Right lobe of liver (tissue), 6 donors: ENCODE results near the gene GOLT1A. TPM values are rescaled to one million over a fixed set of nuclear protein-coding genes. Genes with fewer than 3 reads are reported as not detected.

Source experiments
- ATAC-seq, 4 donors: fragments of 200-7000 bp; cut with Tn5 transposase; one replicate each; pipeline ENCODE4 v1.9.1; 2020; ENCODE audit warnings: mild to moderate bottlenecking in 4 of 4, moderate library complexity in 4 of 4
- DNase-seq, 3 donors: peaks; one replicate each; pipeline ENCODE4 v3.0.0-alpha.2; 2020
- H3K27ac ChIP-seq, 3 donors: fragments of 200-600 bp; one replicate each; pipeline ENCODE4 v1.8.0; 2022
- H3K27me3 ChIP-seq, 2 donors: fragments of 200-600 bp; one replicate each; pipeline ENCODE4 v1.8.0; 2022
- H3K36me3 ChIP-seq, 4 donors: fragments of 200-600 bp; sonication (generic) in 1 of 4; one replicate each; pipeline versions ENCODE4 v1.5.1 to v1.8.0; 2017 to 2022; ENCODE audit warnings: control low read depth in 1 of 4
- H3K4me1 ChIP-seq, 4 donors: fragments of 200-600 bp; sonication (generic) in 1 of 4; one replicate each; pipeline versions ENCODE4 v1.5.1 to v1.8.0; 2017 to 2022; ENCODE audit warnings: control low read depth in 1 of 4
- H3K4me3 ChIP-seq, 3 donors: fragments of 200-600 bp; one replicate each; pipeline ENCODE4 v1.8.0; 2022
- H3K9me3 ChIP-seq, 4 donors: fragments of 200-600 bp; sonication (generic) in 1 of 4; one replicate each; pipeline versions ENCODE4 v1.5.1 to v1.8.0; 2017 to 2022; ENCODE audit warnings: control low read depth in 1 of 4
- POLR2A ChIP-seq: fragments of 450-650 bp; IDR thresholded peaks from one replicate; pipeline ENCODE4 v1.6.1; 2017; ENCODE audit warnings: antibody characterized with exemption, mild to moderate bottlenecking
- WGBS: methylation state at CpG from one replicate; pipeline ENCODE4 v1.1.6; 2018; ENCODE audit warnings: low coverage, low lambda C conversion rate; ENCODE audit not compliant: insufficient coverage; ENCODE audit errors: missing lambda C conversion rate; 5-methylcytosine and 5-hydroxymethylcytosine counted together
- intact Hi-C, 2 donors: fragments of 100-400 bp; cut with DNase I; formaldehyde crosslinking; loops; one replicate each; pipeline versions ENCODE4 v1.11.2 to v1.14.1; 2022
- total RNA-seq, 6 experiments: library from RNA; depleted of rRNA in 2 of 6; stranded (reverse); fragments of >200 nt in 2 of 6; fragmentation: NEBNext Ultra II Directional in 3 of 6; extraction: Animal tissue kit (Norgen Biotek cat#: 25700) in 3 of 6; gene quantifications; one replicate each; pipeline versions ENCODE4 v1.1.0 to v1.2.4, GENCODE V29; 2016 to 2023
- TF ChIP-seq, protein P1 (sequence below), 4 donors: fragments of 200-600 bp in 3 of 4; fragments of 450-650 bp in 1 of 4; IDR thresholded peaks; one replicate each; pipeline versions ENCODE4 v1.5.1 to v1.8.0; 2016 to 2022; ENCODE audit warnings: antibody characterized with exemption in 4 of 4, mild to moderate bottlenecking in 2 of 4
- donor health status: DM: no; HTN: yes; CAD: no.
- donor health status: DM: no; HTN: no; CAD: no.
- donor health status: DM: no; HTN: no; CAD: no.
- donor health status: DM: no; HTN: yes; CAD: no.
- donor health status: DM: no; HTN: yes; CAD: no.

Gene GOLT1A
- total RNA-seq, 6 experiments from 2014 or later = 49.4 to 103 (median 74.5) TPM

DNA sequence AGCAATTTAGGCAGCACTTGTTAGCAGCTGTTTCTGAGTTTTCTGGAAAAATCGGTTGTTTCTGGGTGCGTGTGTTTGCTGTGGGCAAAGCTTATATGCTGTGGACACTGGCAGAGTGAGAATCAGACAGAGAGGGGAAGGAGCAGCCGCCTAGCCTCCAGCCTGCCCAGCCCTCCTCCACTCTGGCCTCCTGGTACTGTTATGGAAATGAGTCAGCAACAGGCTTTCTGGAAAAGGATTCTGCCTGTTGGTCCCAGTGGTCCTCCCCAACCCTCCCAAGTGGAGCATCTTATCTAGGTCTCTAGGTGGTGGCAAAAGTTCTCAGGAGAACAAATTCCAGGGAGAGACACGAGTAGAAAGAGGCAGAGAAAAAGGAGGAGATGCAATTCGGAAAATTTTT, 42.2 kb upstream of the GOLT1A start:
- Histone ChIP-seq H3K27ac (peak overlapping the region in 2 of 3 donors; percentile 53 to 69), H3K36me3 (peaks cover 0 to 16% (median 7%) of the 10 kb centered on the region in 4 donors), H3K27me3 (no peaks in the 10 kb centered on the region), H3K9me3 (no peaks in the 10 kb centered on the region), H3K4me1 (peaks cover 0 to 51% (median 20%) of the 10 kb centered on the region in 4 donors), H3K4me3 (no peak overlapping the region)
- ATAC-seq (peak in 1 of 4 donors; percentile 4), DNase-seq (no peak)
- TF ChIP-seq, protein P1, sequence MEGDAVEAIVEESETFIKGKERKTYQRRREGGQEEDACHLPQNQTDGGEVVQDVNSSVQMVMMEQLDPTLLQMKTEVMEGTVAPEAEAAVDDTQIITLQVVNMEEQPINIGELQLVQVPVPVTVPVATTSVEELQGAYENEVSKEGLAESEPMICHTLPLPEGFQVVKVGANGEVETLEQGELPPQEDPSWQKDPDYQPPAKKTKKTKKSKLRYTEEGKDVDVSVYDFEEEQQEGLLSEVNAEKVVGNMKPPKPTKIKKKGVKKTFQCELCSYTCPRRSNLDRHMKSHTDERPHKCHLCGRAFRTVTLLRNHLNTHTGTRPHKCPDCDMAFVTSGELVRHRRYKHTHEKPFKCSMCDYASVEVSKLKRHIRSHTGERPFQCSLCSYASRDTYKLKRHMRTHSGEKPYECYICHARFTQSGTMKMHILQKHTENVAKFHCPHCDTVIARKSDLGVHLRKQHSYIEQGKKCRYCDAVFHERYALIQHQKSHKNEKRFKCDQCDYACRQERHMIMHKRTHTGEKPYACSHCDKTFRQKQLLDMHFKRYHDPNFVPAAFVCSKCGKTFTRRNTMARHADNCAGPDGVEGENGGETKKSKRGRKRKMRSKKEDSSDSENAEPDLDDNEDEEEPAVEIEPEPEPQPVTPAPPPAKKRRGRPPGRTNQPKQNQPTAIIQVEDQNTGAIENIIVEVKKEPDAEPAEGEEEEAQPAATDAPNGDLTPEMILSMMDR (IDR thresholded peaks at IDR 0.05) = no peak
- no peak for TF ChIP-seq POLR2A
- WGBS = 60% methylated on average over 5 of the region's 5 CpGs
- intact Hi-C loops = no loop called here

DNA sequence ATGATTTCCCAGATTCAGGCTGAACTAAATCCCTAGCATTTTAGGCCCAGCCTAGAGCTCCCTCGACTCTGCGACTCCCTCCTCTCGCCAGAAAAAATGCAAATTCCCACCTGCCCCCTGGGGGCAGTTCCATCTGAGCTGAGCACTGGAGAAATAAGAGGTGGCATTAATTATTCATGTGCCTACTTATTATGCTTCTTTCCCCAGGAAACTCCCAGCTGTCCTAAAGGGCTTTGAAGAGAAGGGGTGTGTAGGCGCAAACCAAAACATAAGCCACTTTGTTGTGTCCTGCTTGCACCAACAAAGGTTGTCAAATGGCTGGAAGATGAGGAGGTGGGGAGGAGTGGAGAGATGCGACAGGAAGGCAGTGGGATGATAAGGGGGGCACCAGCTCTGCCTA, 41.4 kb upstream of the GOLT1A start:
- WGBS = 75% methylated on average over 5 of the region's 5 CpGs
- intact Hi-C loops = no loop called here
- no peaks in the 10 kb centered on the region for H3K27me3 ChIP-seq
- DNase-seq (no peak), ATAC-seq (no peak)
- H3K36me3 ChIP-seq = peaks cover 0 to 14% (median 6%) of the 10 kb centered on the region in 4 donors
- H3K27ac ChIP-seq = peak overlapping the region in 2 of 3 donors; percentile 32 to 69
- H3K4me3 ChIP-seq = no peak overlapping the region
- H3K4me1 ChIP-seq = peaks cover 0 to 48% (median 17%) of the 10 kb centered on the region in 4 donors
- TF ChIP-seq POLR2A = no peak
- TF ChIP-seq, protein P1 (IDR thresholded peaks at IDR 0.05) = no peak
- no peaks in the 10 kb centered on the region for H3K9me3 ChIP-seq

DNA sequence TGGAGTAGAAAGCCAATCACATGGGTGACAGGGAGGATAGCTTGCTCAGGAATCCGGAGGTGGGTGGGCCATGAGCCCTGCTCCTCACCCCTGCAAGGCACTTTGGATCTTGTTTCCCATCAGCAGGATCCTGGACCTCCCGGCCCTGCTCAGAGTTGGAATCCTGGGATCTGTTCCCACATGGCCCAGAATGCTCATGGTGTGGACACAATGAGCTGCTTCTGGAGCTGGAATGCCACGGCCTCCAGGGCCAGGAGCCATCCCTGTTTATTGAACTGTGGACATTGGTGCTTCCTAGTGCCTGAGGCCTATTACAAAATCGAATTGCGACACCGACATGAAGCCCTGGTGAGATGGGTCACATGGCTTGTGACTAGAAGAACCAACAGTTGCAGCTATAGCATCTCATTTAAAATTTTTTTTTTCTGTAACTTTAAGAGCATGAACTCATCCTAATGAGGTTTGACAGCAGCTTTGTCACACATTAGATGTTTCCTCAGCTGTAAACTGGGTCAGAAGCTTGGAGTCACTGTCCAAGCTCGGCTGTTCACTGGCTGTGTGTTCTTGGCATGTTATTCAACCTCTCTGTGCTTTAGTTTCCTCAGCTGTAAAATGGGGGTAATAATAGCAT, 40.4 kb upstream of the GOLT1A start:
- intact Hi-C loops = no loop called here
- ATAC-seq = peak; percentile 85 to 91 (median 86)
- Histone ChIP-seq H3K36me3 (peaks cover 0 to 16% (median 5%) of the 10 kb centered on the region in 4 donors), H3K9me3 (no peaks in the 10 kb centered on the region), H3K27me3 (no peaks in the 10 kb centered on the region), H3K4me1 (peaks cover 0 to 45% (median 16%) of the 10 kb centered on the region in 4 donors), H3K4me3 (no peak overlapping the region), H3K27ac (peak overlapping the region in 2 of 3 donors; percentile 50 to 69)
- WGBS = 16% methylated on average over 4 of the region's 7 CpGs
- TF ChIP-seq, protein P1 (IDR thresholded peaks at IDR 0.05) = no peak
- TF ChIP-seq POLR2A = peak; percentile 7
- DNase-seq = peak; percentile 84 to 96 (median 93)

DNA sequence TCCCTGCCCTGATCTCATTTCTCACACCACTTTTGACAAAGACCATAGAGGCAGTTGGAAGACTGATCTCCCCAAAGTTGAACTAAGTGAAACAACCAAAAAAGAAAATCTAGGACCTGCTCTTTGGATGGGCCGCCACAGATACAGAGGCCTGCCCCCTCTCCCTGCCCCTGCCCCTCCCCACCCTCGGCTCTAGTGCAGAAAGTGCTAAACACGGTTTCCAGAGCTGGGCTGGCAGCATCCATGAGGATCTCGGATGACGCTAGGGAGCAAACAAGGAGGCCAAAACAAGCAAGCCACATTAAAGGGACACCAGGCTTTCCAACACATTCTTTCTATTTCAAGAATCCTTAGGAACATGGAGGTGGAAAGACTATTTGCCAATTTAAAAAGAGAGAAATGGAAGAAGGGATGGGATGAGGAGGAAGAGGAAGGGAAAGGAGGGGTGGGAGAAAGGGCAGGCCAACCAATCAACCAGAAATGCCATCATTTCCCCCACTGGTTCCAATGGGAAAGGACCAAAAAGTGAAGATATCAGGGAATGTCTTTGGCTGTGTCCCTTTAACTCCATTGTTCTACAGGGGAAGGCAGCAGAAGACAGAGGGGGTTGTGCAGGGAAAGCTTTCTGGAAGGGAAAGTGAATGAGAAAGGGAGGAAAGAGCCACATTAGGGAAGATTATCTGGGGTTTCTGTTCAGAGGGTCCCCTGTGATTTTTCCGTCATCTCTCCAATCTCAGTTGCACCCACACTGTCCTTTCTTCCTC, 38.3 kb upstream of the GOLT1A start:
- 84% methylated on average over 6 of the region's 6 CpGs for WGBS
- H3K4me1 ChIP-seq = peaks cover 0 to 45% (median 16%) of the 10 kb centered on the region in 4 donors
- no peaks in the 10 kb centered on the region for H3K9me3 ChIP-seq

More for the DNA sequence above, 38.3 kb upstream of the GOLT1A start:
- Histone ChIP-seq H3K27me3 (no peaks in the 10 kb centered on the region), H3K27ac (no peak overlapping the region), H3K4me3 (no peak overlapping the region), H3K36me3 (peaks cover 0 to 26% (median 8%) of the 10 kb centered on the region in 4 donors)
- no peak for ATAC-seq
- no peak for TF ChIP-seq POLR2A
- TF ChIP-seq, protein P1 (IDR thresholded peaks at IDR 0.05) = no peak
- DNase-seq = no peak
- intact Hi-C loops = no loop called here
